HUES64 (cell line): ENCODE data around the gene PTPN4.
"Not testable (repeated sequence)": the region's sequence is repeated elsewhere in the genome, so short reads cannot be mapped to it uniquely, and the experiment has no call there.

ENCODE experiments used
- H3K27ac ChIP-seq: 2 replicates; pipeline ENCODE4 v1.7.0; 2013; ENCODE audit warnings: low read depth, low read length, inconsistent platforms
- H3K27me3 ChIP-seq: 2 replicates; pipeline ENCODE4 v1.6.1; 2013; ENCODE audit warnings: mild to moderate bottlenecking, low read length; ENCODE audit not compliant: insufficient read depth
- H3K36me3 ChIP-seq: 2 replicates; pipeline ENCODE4 v1.6.1; 2013; ENCODE audit warnings: mild to moderate bottlenecking, low read length; ENCODE audit not compliant: insufficient read depth
- H3K4me1 ChIP-seq: 2 replicates; pipeline ENCODE4 v1.6.1; 2013; ENCODE audit warnings: mild to moderate bottlenecking, low read length, moderate library complexity; ENCODE audit not compliant: insufficient read depth
- H3K4me3 ChIP-seq: 2 replicates; pipeline ENCODE4 v1.5.1; 2013; ENCODE audit warnings: mild to moderate bottlenecking, low read length, moderate library complexity
- H3K9ac ChIP-seq: 2 replicates; pipeline ENCODE4 v1.6.1; 2013; ENCODE audit warnings: mild to moderate bottlenecking, low read depth, low read length
- H3K9me3 ChIP-seq: 2 replicates; pipeline ENCODE4 v1.6.1; 2013; ENCODE audit warnings: low read depth, low read length; ENCODE audit not compliant: insufficient read depth
- WGBS: fragments of 150-250, 120-280 bp; methylation state at CpG from one replicate; pipeline ENCODE4 v1.1.7; 2013; ENCODE audit warnings: missing lambda C conversion rate; 5-methylcytosine and 5-hydroxymethylcytosine counted together

Gene PTPN4

DNA sequence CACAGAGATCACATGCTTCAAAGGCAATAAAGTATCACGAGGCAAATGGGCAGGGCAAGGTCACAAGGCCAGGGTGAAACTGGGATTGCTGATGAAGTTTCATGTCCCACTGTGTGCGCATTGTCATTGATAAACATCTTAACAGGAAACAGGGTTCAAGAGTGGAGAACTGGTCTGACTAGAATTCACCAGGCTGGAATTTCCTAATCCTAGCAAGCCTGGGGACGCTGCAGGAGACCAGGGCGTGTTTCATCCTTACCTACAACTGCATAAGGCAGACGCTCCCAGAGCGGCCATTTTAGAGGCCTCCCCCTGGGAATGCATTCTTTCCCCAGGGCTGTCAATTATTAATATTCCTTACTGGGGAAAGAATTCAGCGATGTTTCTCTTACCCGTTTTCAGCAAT, 33.2 kb downstream of the PTPN4 start:
- H3K9me3 ChIP-seq = peaks cover 56% of the 10 kb centered on the region
- no peak overlapping the region for H3K4me3 ChIP-seq
- no peak overlapping the region for H3K9ac ChIP-seq
- peak overlapping the region; percentile 91; the same call in 1 of the 2 replicates for H3K27ac ChIP-seq
- peaks cover 24% of the 10 kb centered on the region; the same call in 1 of the 2 replicates for H3K36me3 ChIP-seq
- H3K27me3 ChIP-seq = no peaks in the 10 kb centered on the region
- 86% methylated on average over 8 of the region's 8 CpGs for WGBS
- no peaks in the 10 kb centered on the region for H3K4me1 ChIP-seq

DNA sequence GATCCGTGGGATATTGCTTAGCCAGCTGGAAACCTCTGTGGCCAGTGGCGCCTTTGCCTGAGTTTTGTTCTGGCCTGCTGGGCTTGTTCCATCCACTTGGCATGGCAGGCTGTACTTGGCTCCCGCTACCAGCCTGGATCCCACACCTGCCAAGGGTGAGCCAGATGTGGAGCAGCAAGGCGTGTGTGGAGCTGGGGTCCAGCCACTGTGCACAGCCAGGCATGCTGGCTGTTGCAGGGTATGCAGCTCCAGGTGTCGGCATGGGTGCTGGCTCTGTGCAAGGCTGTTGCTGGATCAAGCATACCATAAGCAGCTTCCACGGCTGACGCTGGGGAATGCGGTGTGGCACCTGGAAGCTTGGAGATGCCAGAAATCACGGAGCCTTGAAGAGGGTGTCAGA, 34.5 kb downstream of the PTPN4 start:
- H3K9me3 ChIP-seq = peaks cover 45% of the 10 kb centered on the region
- no peak overlapping the region for H3K27ac ChIP-seq
- H3K4me1 ChIP-seq = peaks cover 6% of the 10 kb centered on the region; the same call in 1 of the 2 replicates
- peaks cover 20% of the 10 kb centered on the region; the same call in 1 of the 2 replicates for H3K36me3 ChIP-seq
- H3K27me3 ChIP-seq = no peaks in the 10 kb centered on the region
- no peak overlapping the region for H3K9ac ChIP-seq
- H3K4me3 ChIP-seq = no peak overlapping the region
- 96% methylated on average over 9 of the region's 9 CpGs for WGBS

DNA sequence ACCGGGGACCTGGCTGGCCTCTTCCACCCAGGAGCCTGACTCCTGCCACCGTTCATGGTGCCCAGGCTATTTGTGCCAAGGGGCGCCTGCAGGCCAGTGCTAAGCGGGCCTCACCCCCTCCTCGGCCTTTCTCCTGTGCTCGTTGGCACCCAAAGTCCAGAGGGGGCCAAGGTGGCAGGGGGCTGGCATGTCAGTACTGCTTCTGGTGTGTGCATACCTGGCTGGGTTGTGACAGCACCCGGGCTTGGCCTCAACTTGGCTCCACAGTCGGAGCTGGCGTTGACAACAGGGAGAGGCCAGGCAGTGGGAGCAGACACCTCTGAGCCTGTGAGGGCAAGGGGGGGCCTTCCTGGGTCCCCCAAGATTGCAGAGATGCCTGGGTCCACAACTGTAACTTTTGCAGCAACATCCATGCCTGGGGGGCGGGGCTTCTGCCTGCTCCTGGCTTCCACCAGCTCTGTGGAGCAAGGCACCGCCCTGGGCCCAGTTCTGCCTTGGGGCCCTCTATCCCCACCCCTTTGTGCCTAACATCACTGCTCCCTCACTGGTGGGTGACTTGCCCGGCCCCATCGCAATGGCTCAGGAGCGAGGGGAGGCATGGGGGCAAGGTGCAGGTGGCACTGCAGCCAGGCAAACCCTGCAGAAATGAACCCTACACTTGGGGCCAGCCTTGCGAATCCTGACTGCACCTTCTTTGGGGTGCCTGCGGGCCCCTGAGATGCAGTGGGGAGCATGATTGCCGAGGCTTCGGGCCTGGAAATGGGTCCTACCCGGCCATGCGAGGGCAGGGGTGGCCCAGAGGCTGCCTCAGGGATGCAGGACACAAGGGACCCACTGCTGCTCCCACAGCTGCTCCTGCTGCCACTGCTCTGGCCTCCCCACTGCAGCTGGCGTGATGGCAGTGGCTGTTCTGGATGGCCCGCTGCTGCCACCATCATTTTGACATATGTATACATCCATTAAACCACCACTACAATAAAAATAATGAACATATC, 35.9 kb downstream of the PTPN4 start:
- Histone ChIP-seq H3K27ac (no peak overlapping the region), H3K9ac (no peak overlapping the region), H3K4me3 (no peak overlapping the region), H3K36me3 (peaks cover 15% of the 10 kb centered on the region; the same call in 1 of the 2 replicates), H3K27me3 (no peaks in the 10 kb centered on the region), H3K9me3 (peaks cover 33% of the 10 kb centered on the region), H3K4me1 (peaks cover 18% of the 10 kb centered on the region)
- 93% methylated on average over 22 of the region's 22 CpGs for WGBS

DNA sequence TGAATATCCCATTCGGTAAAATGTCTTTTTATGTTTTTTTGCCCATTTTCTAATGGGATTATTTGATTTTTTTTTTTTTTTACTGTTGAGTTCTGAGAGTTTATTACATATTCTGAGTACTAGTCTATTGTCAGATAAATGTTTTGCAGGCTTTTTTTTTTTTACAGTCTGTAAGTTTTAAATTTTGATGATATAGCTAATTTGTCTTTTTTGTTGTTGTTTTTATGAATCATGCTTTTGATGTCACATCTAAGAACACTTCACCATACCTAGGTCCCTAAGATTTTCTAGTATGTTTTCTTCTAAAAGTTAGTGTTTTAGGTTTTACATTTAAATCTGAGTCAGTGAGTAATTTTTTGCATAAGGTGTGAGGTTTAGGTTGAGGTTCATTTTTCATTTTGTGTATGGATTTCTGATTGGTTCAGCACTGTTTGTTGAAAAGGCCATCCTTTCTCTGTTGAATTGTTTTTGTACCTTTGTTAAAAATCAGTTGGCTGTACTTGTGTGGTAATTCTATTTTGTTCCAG, 40.7 kb downstream of the PTPN4 start:
- Histone ChIP-seq H3K4me3 (no peak overlapping the region), H3K27ac (no peak overlapping the region), H3K4me1 (peaks cover 40% of the 10 kb centered on the region), H3K9ac (no peak overlapping the region), H3K9me3 (no peaks in the 10 kb centered on the region), H3K27me3 (no peaks in the 10 kb centered on the region), H3K36me3 (no peaks in the 10 kb centered on the region)
- WGBS = 89% methylated on average over 1 of the region's 1 CpG

DNA sequence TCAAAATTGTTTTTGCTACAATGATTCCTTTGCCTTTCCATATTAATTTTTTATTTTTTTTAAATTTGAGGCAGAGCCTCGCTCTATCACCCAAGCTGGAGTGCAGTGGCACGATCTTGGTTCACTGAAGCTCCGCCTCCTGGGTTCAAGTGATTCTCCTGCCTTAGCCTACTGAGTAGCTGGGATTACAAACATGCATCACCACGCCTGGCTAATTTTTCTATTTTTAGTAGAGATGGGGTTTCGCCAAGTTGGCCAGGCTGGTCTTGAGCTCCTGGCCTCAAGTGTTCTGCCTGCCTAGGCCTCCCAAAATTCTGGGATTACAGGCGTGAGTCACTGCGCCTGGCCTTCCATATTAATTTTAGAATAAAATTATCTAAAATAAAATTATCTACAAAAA, 41.3 kb downstream of the PTPN4 start:
- no peak overlapping the region for H3K27ac ChIP-seq
- H3K27me3 ChIP-seq = no peaks in the 10 kb centered on the region
- 90% methylated on average over 5 of the region's 7 CpGs for WGBS
- no peaks in the 10 kb centered on the region for H3K36me3 ChIP-seq
- peaks cover 40% of the 10 kb centered on the region for H3K4me1 ChIP-seq
- no peak overlapping the region for H3K4me3 ChIP-seq
- no peak overlapping the region for H3K9ac ChIP-seq
- H3K9me3 ChIP-seq = no peaks in the 10 kb centered on the region

DNA sequence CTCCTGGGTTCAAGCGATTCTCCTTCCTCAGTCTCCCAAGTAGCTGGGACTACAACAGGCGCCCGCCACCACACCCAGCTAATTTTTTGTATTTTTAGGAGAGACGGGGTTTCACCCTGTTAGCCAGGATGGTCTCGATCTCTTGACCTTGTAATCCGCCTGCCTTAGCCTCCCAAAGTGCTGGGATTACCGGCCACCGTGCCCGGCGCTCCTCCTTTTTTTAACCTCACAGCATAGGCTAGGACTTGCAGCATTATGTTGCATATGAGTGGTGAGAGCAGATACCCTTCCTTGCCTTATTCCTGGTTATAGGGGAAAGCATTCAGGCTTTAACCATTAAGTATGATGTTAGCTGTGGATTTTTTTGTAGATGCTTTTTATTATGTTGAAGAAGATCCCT, 42.3 kb downstream of the PTPN4 start:
- H3K27ac ChIP-seq, H3K9ac ChIP-seq, H3K36me3 ChIP-seq, H3K9me3 ChIP-seq, H3K27me3 ChIP-seq, H3K4me3 ChIP-seq: not testable (repeated sequence)
- H3K4me1 ChIP-seq = peaks cover 40% of the 10 kb centered on the region
- WGBS = 74% methylated on average over 10 of the region's 10 CpGs

GRCh38 chr2:119803101-119803500, 43.4 kb downstream of the PTPN4 start:
- H3K36me3 ChIP-seq = no peaks in the 10 kb centered on the region
- no peak overlapping the region for H3K4me3 ChIP-seq
- peaks cover 40% of the 10 kb centered on the region for H3K4me1 ChIP-seq
- no peaks in the 10 kb centered on the region for H3K27me3 ChIP-seq
- no peak overlapping the region for H3K9ac ChIP-seq
- no CpG with 5 or more reads among the region's 2 CpGs for WGBS
- no peak overlapping the region for H3K27ac ChIP-seq
- H3K9me3 ChIP-seq = no peaks in the 10 kb centered on the region

DNA sequence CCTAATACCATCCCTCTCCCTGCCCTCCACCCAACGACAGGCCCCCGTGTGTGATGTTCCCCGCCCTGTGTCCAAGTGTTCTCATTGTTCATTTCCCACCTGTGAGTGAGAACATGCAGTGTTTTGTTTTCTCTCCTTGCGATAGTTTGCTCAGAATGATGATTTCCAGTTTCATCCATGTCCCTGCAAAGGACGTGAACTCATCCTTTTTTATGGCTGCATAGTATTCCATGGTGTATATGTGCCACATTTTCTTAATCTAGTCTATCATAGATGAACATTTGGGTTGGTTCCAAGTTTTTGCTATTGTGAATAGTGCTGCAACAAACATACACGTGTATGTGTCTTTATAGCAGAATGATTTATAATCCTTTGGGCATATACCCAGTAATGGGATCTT, 44.7 kb downstream of the PTPN4 start:
- H3K27ac ChIP-seq, H3K36me3 ChIP-seq, H3K9ac ChIP-seq, H3K4me3 ChIP-seq, H3K27me3 ChIP-seq, H3K9me3 ChIP-seq: not testable (repeated sequence)
- peaks cover 39% of the 10 kb centered on the region for H3K4me1 ChIP-seq
- WGBS = 95% methylated on average over 5 of the region's 6 CpGs

- Histone ChIP-seq H3K9me3 (no peaks in the 10 kb centered on the region), H3K36me3 (peaks cover 31% of the 10 kb centered on the region), H3K4me3 (no peak overlapping the region), H3K27ac (peak overlapping the region; percentile 58; the same call in 1 of the 2 replicates), H3K4me1 (peaks cover 17% of the 10 kb centered on the region; the same call in 1 of the 2 replicates), H3K9ac (no peak overlapping the region), H3K27me3 (no peaks in the 10 kb centered on the region)
- 82% methylated on average over 2 of the region's 3 CpGs for WGBS
Observed at GRCh38 chr2:119808516-119809147, 48.9 kb downstream of the PTPN4 start.

GRCh38 chr2:119809339-119810048, 49.8 kb downstream of the PTPN4 start:
- Histone ChIP-seq H3K36me3 (peaks cover 31% of the 10 kb centered on the region), H3K4me1 (peaks cover 17% of the 10 kb centered on the region; the same call in 1 of the 2 replicates), H3K27ac (no peak overlapping the region; the same call in 1 of the 2 replicates), H3K27me3 (no peaks in the 10 kb centered on the region), H3K9me3 (no peaks in the 10 kb centered on the region), H3K9ac (no peak overlapping the region), H3K4me3 (no peak overlapping the region)
- 98% methylated on average over 5 of the region's 6 CpGs for WGBS
